Endodermal cell (in vitro differentiated cells): ENCODE measurements around the gene BTRC. TPM values are rescaled to one million over a fixed set of nuclear protein-coding genes. Genes with fewer than 3 reads are reported as not detected.
"Not testable (repeated sequence)": the region's sequence is repeated elsewhere in the genome, so short reads cannot be mapped to it uniquely, and the experiment has no call there.

ENCODE experiments used
- DNase-seq: peaks from one replicate; pipeline ENCODE4 v3.0.0-alpha.2; 2017
- H3K27ac ChIP-seq: 2 replicates; pipeline ENCODE4 v1.5.1; 2013; ENCODE audit warnings: mild to moderate bottlenecking, low read depth, low read length, moderate library complexity
- H3K27me3 ChIP-seq: 2 replicates; pipeline ENCODE4 v1.6.1; 2013; ENCODE audit warnings: mild to moderate bottlenecking, low read length, moderate library complexity; ENCODE audit not compliant: insufficient read depth, control insufficient read depth, poor library complexity, severe bottlenecking
- H3K36me3 ChIP-seq: 2 replicates; pipeline ENCODE4 v1.7.0; 2013; ENCODE audit warnings: mild to moderate bottlenecking, low read length, moderate library complexity; ENCODE audit not compliant: control insufficient read depth, insufficient read depth
- H3K4me1 ChIP-seq: one replicate; pipeline ENCODE4 v1.7.0; 2013; ENCODE audit warnings: low read length; ENCODE audit not compliant: control insufficient read depth, insufficient read depth
- H3K4me3 ChIP-seq: 2 replicates; pipeline ENCODE4 v1.5.1; 2013; ENCODE audit warnings: mild to moderate bottlenecking, low read length, moderate library complexity
- H3K9ac ChIP-seq: 2 replicates; pipeline ENCODE4 v1.6.1; 2013; ENCODE audit warnings: mild to moderate bottlenecking, low read length, moderate library complexity; ENCODE audit not compliant: poor library complexity, severe bottlenecking; ENCODE audit errors: extremely low read depth
- H3K9me3 ChIP-seq: 2 replicates; pipeline ENCODE4 v1.6.1; 2013; ENCODE audit warnings: mild to moderate bottlenecking, low read length, moderate library complexity; ENCODE audit not compliant: control insufficient read depth
- H3K27ac Mint-ChIP-seq: 2 replicates; pipeline ENCODE4 v1.8.0; 2020; ENCODE audit warnings: mixed read lengths
- H3K27me3 Mint-ChIP-seq: 2 replicates; pipeline ENCODE4 v1.8.0; 2021; ENCODE audit warnings: mild to moderate bottlenecking, mixed read lengths; ENCODE audit not compliant: insufficient read depth
- H3K36me3 Mint-ChIP-seq: 2 replicates; pipeline ENCODE4 v1.8.0; 2020; ENCODE audit warnings: low read depth, mixed read lengths
- H3K4me1 Mint-ChIP-seq: 2 replicates; pipeline ENCODE4 v1.8.0; 2020; ENCODE audit warnings: mixed read lengths
- H3K4me3 Mint-ChIP-seq: 2 replicates; pipeline ENCODE4 v1.8.0; 2020; ENCODE audit warnings: mild to moderate bottlenecking, moderate library complexity, mixed read lengths
- H3K9me3 Mint-ChIP-seq: 2 replicates; pipeline ENCODE4 v1.8.0; 2020; ENCODE audit warnings: mild to moderate bottlenecking, mixed read lengths
- WGBS, 2 experiments: methylation state at CpG; one replicate each; pipeline versions ENCODE4 v1.1.5 to v1.1.7; 2013; ENCODE audit warnings: missing lambda C conversion rate in 2 of 2, mixed read lengths in 1 of 2; ENCODE audit not compliant: insufficient coverage in 1 of 2, insufficient read length in 1 of 2; 5-methylcytosine and 5-hydroxymethylcytosine counted together
- total RNA-seq, 2 donors: library from RNA; stranded (reverse); fragmentation: NEBNext Ultra II Directional in 1 of 2; extraction: Animal tissue kit (Norgen Biotek cat#: 25700) in 1 of 2; gene quantifications; 2 replicates in 1 of 2; 3 replicates in 1 of 2; pipeline ENCODE4 v1.2.1, GENCODE V29; 2021
- TF ChIP-seq, protein P1 (sequence below): fragments of 200-600 bp; sonication (generic); conservative IDR thresholded peaks from 2 replicates; pipeline ENCODE4 v1.5.0; 2021; ENCODE audit warnings: antibody characterized with exemption, mild to moderate bottlenecking

BTRC gene
- total RNA-seq, 2 donors from 2014 or later = 30.1 to 38.2 TPM

DNA sequence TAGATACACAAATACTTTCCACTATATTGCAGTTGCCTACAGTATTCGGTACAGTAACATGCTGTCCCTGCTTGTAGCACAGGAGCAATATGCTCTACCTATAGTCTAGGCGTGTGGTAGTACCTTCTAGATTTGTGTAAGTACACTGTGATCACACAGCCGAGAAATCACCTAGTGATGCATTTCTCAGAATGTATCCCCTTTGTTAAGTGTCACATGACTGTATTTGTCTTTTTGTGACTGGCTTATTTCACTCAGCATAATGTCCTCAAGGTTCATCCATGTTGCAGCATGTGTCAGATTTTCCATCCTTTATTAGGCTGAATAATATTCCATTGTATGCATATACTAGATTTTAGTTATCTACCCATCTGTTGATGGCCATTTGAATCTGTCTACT lies 61.9 kb downstream of the BTRC start:
- peaks cover 4% of the 10 kb centered on the region for H3K36me3 Mint-ChIP-seq
- Histone ChIP-seq H3K27me3 (no peaks in the 10 kb centered on the region), H3K27ac (no peak overlapping the region), H3K4me3 (no peak overlapping the region), H3K36me3 (no peaks in the 10 kb centered on the region), H3K4me1 (no peaks in the 10 kb centered on the region), H3K9ac (no peak overlapping the region), H3K9me3 (no peaks in the 10 kb centered on the region)
- WGBS, 2 experiments = 95 to 96% methylated on average over 2 to 3 of the region's 3 CpGs
- H3K27ac Mint-ChIP-seq = no peak overlapping the region
- TF ChIP-seq, protein P1, sequence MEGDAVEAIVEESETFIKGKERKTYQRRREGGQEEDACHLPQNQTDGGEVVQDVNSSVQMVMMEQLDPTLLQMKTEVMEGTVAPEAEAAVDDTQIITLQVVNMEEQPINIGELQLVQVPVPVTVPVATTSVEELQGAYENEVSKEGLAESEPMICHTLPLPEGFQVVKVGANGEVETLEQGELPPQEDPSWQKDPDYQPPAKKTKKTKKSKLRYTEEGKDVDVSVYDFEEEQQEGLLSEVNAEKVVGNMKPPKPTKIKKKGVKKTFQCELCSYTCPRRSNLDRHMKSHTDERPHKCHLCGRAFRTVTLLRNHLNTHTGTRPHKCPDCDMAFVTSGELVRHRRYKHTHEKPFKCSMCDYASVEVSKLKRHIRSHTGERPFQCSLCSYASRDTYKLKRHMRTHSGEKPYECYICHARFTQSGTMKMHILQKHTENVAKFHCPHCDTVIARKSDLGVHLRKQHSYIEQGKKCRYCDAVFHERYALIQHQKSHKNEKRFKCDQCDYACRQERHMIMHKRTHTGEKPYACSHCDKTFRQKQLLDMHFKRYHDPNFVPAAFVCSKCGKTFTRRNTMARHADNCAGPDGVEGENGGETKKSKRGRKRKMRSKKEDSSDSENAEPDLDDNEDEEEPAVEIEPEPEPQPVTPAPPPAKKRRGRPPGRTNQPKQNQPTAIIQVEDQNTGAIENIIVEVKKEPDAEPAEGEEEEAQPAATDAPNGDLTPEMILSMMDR = no peak
- H3K4me3 Mint-ChIP-seq = no peak overlapping the region
- no peaks in the 10 kb centered on the region for H3K27me3 Mint-ChIP-seq
- peaks cover 5% of the 10 kb centered on the region for H3K9me3 Mint-ChIP-seq
- H3K4me1 Mint-ChIP-seq = peaks cover 4% of the 10 kb centered on the region
- DNase-seq = no peak

DNA sequence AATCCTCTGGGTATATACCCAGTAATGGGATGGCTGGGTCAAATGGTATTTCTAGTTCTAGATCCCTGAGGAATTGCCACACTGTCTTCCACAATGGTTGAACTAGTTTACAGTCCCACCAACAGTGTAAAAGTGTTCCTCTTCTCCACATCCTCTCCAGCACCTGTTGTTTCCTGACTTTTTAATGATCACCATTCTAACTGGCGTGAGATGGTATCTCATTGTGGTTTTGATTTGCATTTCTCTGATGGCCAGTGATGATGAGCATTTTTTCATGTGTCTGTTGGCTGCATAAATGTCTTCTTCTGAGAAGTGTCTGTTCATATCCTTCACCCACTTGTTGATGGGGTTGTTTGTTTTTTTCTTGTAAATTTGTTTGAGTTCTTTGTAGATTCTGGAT lies 68.0 kb downstream of the BTRC start:
- H3K27ac ChIP-seq, H3K27ac Mint-ChIP-seq, H3K9ac ChIP-seq, H3K27me3 ChIP-seq, H3K36me3 Mint-ChIP-seq, H3K9me3 ChIP-seq, H3K36me3 ChIP-seq, H3K4me1 ChIP-seq, H3K9me3 Mint-ChIP-seq, DNase-seq, H3K27me3 Mint-ChIP-seq, H3K4me3 Mint-ChIP-seq, H3K4me1 Mint-ChIP-seq, H3K4me3 ChIP-seq: not testable (repeated sequence)
- WGBS, 2 experiments = no CpG with 5 or more reads among the region's 1 CpG

DNA sequence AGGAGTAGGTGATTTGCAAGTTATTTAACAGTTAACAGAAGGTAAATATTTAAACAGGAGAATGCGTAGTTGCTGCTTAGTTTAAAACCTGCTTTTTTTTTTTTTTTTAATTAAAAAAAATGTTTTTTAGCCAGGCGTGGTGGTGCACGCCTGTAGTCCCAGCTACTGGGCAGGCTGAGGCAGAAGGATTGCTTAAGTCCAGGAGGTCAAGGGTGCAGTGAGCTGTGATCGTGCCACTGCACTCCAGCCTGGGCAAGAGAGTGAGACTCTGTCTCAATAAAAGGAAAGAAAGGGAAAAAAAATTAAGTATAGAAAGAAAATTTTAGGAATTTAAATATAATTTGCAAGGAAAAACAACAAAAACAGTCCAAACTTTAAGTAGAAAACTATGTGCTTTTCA lies 71.6 kb downstream of the BTRC start:
- no peak for DNase-seq
- WGBS, 2 experiments = 97 to 100% methylated on average over 1 to 4 of the region's 4 CpGs
- Histone ChIP-seq H3K27ac (no peak overlapping the region), H3K36me3 (no peaks in the 10 kb centered on the region), H3K4me3 (no peak overlapping the region), H3K9me3 (no peaks in the 10 kb centered on the region), H3K9ac (no peak overlapping the region), H3K27me3 (no peaks in the 10 kb centered on the region), H3K4me1 (no peaks in the 10 kb centered on the region)
- Mint-ChIP-seq H3K36me3 (no peaks in the 10 kb centered on the region), H3K4me1 (peaks cover 4% of the 10 kb centered on the region), H3K4me3 (no peak overlapping the region), H3K27me3 (no peaks in the 10 kb centered on the region), H3K9me3 (no peaks in the 10 kb centered on the region), H3K27ac (no peak overlapping the region)
- TF ChIP-seq, protein P1 = no peak

GRCh38 chr10:101428036-101428435 lies 74.1 kb downstream of the BTRC start:
- H3K4me3 Mint-ChIP-seq = no peak overlapping the region
- TF ChIP-seq, protein P1 = no peak

More at GRCh38 chr10:101428036-101428435, 74.1 kb downstream of the BTRC start:
- no peaks in the 10 kb centered on the region for H3K27me3 ChIP-seq
- H3K27me3 Mint-ChIP-seq = no peaks in the 10 kb centered on the region
- no peak overlapping the region for H3K9ac ChIP-seq
- no peaks in the 10 kb centered on the region for H3K9me3 ChIP-seq
- H3K4me1 ChIP-seq = no peaks in the 10 kb centered on the region
- no peaks in the 10 kb centered on the region for H3K36me3 Mint-ChIP-seq
- H3K4me3 ChIP-seq = no peak overlapping the region
- no peaks in the 10 kb centered on the region for H3K9me3 Mint-ChIP-seq
- H3K36me3 ChIP-seq = no peaks in the 10 kb centered on the region
- no peak for DNase-seq
- WGBS, 2 experiments = 86 to 87% methylated on average over 2 to 3 of the region's 3 CpGs
- no peak overlapping the region for H3K27ac Mint-ChIP-seq
- H3K4me1 Mint-ChIP-seq = peaks cover 4% of the 10 kb centered on the region
- H3K27ac ChIP-seq = no peak overlapping the region
